GM04503 (cell line): ENCODE results near the gene UBR2.
"Not testable (repeated sequence)": the region's sequence is repeated elsewhere in the genome, so short reads cannot be mapped to it uniquely, and the experiment has no call there.

Experiments used
- DNase-seq: peaks from one replicate; pipeline ENCODE4 v3.0.0-alpha.2; 2012; ENCODE audit warnings: low read depth

The UBR2 gene

GRCh38 chr6:42555477-42556457 is 8.1 kb upstream of the UBR2 start:
- DNase-seq = no peak

- DNase-seq = no peak
Observed at GRCh38 chr6:42556462-42556861, 7.4 kb upstream of the UBR2 start.

GRCh38 chr6:42559276-42559675 is 4.6 kb upstream of the UBR2 start:
- DNase-seq = not testable (repeated sequence)

- no peak for DNase-seq
Observed at GRCh38 chr6:42561986-42562385, 1.8 kb upstream of the UBR2 start.

- no peak for DNase-seq
Observed at GRCh38 chr6:42562788-42563405, 932 bp upstream of the UBR2 start.

GRCh38 chr6:42564506-42564825 is 637 bp downstream of the UBR2 start:
- DNase-seq = no peak

- no peak for DNase-seq
Observed at GRCh38 chr6:42565823-42566613, 2.2 kb downstream of the UBR2 start.

GRCh38 chr6:42566614-42567208 is 2.9 kb downstream of the UBR2 start:
- DNase-seq = no peak

GRCh38 chr6:42567237-42567636 is 3.4 kb downstream of the UBR2 start:
- DNase-seq = not testable (repeated sequence)

GRCh38 chr6:42569102-42570028 is 5.5 kb downstream of the UBR2 start:
- DNase-seq = peak; percentile 97

GRCh38 chr6:42571611-42572342 is 7.9 kb downstream of the UBR2 start:
- DNase-seq = no peak

- no peak for DNase-seq
Observed at GRCh38 chr6:42572523-42572922, 8.7 kb downstream of the UBR2 start.

- not testable (repeated sequence) for DNase-seq
Observed at GRCh38 chr6:42576538-42576937, 12.7 kb downstream of the UBR2 start.

GRCh38 chr6:42598300-42598699 is 34.5 kb downstream of the UBR2 start:
- no peak for DNase-seq

GRCh38 chr6:42599558-42599957 is 35.7 kb downstream of the UBR2 start:
- no peak for DNase-seq

GRCh38 chr6:42604150-42604549 is 40.3 kb downstream of the UBR2 start:
- DNase-seq = no peak

GRCh38 chr6:42604699-42605098 is 40.9 kb downstream of the UBR2 start:
- DNase-seq = not testable (repeated sequence)

GRCh38 chr6:42610416-42610815 is 46.6 kb downstream of the UBR2 start:
- DNase-seq = no peak

- DNase-seq = no peak
Observed at GRCh38 chr6:42615518-42615917, 51.7 kb downstream of the UBR2 start.

- no peak for DNase-seq
Observed at GRCh38 chr6:42616716-42617115, 52.9 kb downstream of the UBR2 start.
